ENCODE results near the gene CTSA.
"Not testable (repeated sequence)": the region's sequence is repeated elsewhere in the genome, so short reads cannot be mapped to it uniquely, and the experiment has no call there.

The CTSA gene

GRCh38 chr20:45874104-45874481 is 17.0 kb upstream of the CTSA start:
- not testable (repeated sequence) for H3K9me3 Mint-ChIP-seq; ATAC-seq (replicated peaks; ENCODE audit: extremely low read depth, poor library complexity, severe bottlenecking); DNase-seq (ENCODE audit: low spot score in 2 of 2); H3K27me3 Mint-ChIP-seq; H3K27ac Mint-ChIP-seq (ENCODE audit: low read depth); H3K36me3 Mint-ChIP-seq (ENCODE audit: insufficient read depth); H3K4me3 Mint-ChIP-seq; H3K4me1 Mint-ChIP-seq

DNA sequence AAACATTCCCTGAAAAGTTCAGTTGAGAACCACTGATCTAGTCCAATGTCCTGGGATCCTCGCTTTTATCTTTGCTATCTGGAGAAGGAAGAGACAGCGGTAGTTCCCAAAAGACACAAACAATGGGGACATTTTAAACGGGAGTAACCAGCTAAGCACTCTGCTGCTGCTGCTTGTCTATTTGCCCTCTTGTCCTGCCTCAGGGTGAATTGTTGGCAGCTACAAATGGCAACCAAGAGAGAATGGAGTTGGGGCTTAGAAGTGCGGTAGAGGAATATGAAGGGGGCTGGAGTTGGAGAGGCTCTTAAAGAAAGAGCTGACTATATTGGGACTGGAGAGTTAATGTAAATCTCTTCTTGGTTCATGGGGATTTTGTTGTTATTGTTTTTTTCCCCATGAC is 16.6 kb upstream of the CTSA start:
- H3K27ac Mint-ChIP-seq (ENCODE audit: low read depth): no peak overlapping the region
- no peaks in the 10 kb centered on the region for H3K27me3 Mint-ChIP-seq
- DNase-seq (ENCODE audit: low spot score in 2 of 2) (no peak), ATAC-seq (replicated peaks; ENCODE audit: extremely low read depth, poor library complexity, severe bottlenecking) (no peak)
- peaks cover 2% of the 10 kb centered on the region for H3K36me3 Mint-ChIP-seq (ENCODE audit: insufficient read depth)
- H3K4me1 Mint-ChIP-seq: no peaks in the 10 kb centered on the region
- no peaks in the 10 kb centered on the region for H3K9me3 Mint-ChIP-seq
- no peak overlapping the region for H3K4me3 Mint-ChIP-seq

DNA sequence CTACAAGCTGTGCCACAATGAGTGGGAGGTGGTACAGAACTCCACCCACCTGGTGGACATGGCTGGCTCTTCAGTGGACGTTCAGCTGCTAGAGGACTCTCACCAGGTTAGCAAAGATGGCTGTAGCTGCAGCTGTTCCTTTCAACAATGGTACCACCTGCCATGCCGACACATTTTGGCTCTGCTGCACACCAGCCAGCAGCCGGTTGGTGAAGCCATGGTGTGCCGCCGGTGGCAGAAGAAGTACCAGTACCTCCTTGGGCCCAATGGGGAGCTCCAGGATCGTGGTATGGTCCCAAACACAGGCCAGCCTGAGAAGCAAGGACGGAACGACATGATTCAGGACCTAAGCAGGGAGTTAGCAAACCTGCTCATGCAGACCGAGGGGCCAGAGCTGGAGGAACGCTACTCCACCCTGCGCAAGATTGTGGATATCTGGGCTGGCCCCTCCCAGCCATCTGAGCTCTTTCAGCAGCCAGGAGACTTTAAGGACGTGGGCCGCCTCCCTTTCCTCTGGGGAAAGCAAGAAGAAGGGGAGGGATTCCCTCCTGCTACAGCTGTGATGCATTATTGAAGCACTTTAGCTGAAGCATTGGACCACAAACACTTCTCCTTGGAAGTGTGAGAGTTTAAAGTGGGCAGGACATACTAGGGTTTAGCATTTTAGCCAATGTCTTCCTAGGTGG is 12.9 kb upstream of the CTSA start:
- H3K27me3 Mint-ChIP-seq: no peaks in the 10 kb centered on the region
- ATAC-seq (replicated peaks; ENCODE audit: extremely low read depth, poor library complexity, severe bottlenecking): no peak
- no peak overlapping the region for H3K27ac Mint-ChIP-seq (ENCODE audit: low read depth)

GRCh38 chr20:45880988-45881788 is 9.9 kb upstream of the CTSA start, which contains the start of gene ZSWIM1:
ZSWIM1 (plus strand) TSS chr20:45881227; CDS start chr20:45882593, 1,366 bp downstream.
- DNase-seq (ENCODE audit: low spot score in 2 of 2) (peak; percentile 99), ATAC-seq (replicated peaks; ENCODE audit: extremely low read depth, poor library complexity, severe bottlenecking) (peak; percentile 99)
- H3K9me3 Mint-ChIP-seq: no peaks in the 10 kb centered on the region
- H3K4me1 Mint-ChIP-seq: peaks cover 26% of the 10 kb centered on the region
- no peaks in the 10 kb centered on the region for H3K27me3 Mint-ChIP-seq
- H3K27ac Mint-ChIP-seq (ENCODE audit: low read depth): peak within 1 kb of the TSS; percentile 90
- H3K4me3 Mint-ChIP-seq: peak within 1 kb of the TSS; percentile 76
- peaks cover 13% of the 10 kb centered on the region for H3K36me3 Mint-ChIP-seq (ENCODE audit: insufficient read depth)

More for the DNA sequence above, 12.9 kb upstream of the CTSA start:
- peaks cover 25% of the 10 kb centered on the region for H3K4me1 Mint-ChIP-seq
- H3K36me3 Mint-ChIP-seq (ENCODE audit: insufficient read depth): peaks cover 12% of the 10 kb centered on the region
- H3K4me3 Mint-ChIP-seq: no peak overlapping the region
- no peaks in the 10 kb centered on the region for H3K9me3 Mint-ChIP-seq
- DNase-seq (ENCODE audit: low spot score in 2 of 2): no peak

GRCh38 chr20:45882469-45883099 is 8.6 kb upstream of the CTSA start:
- H3K9me3 Mint-ChIP-seq: no peaks in the 10 kb centered on the region
- H3K27me3 Mint-ChIP-seq: no peaks in the 10 kb centered on the region
- peaks cover 10% of the 10 kb centered on the region for H3K36me3 Mint-ChIP-seq (ENCODE audit: insufficient read depth)
- peak overlapping the region; percentile 57 for H3K4me3 Mint-ChIP-seq
- peaks cover 26% of the 10 kb centered on the region for H3K4me1 Mint-ChIP-seq
- no peak for ATAC-seq (replicated peaks; ENCODE audit: extremely low read depth, poor library complexity, severe bottlenecking)
- no peak for DNase-seq (ENCODE audit: low spot score in 2 of 2)
- peak overlapping the region; percentile 90 for H3K27ac Mint-ChIP-seq (ENCODE audit: low read depth)

- peaks cover 12% of the 10 kb centered on the region for H3K36me3 Mint-ChIP-seq (ENCODE audit: insufficient read depth)
Measured at GRCh38 chr20:45883100-45883469, 8.1 kb upstream of the CTSA start.

GRCh38 chr20:45886590-45887345 is 4.4 kb upstream of the CTSA start:
- no peak overlapping the region for H3K4me3 Mint-ChIP-seq
- peaks cover 15% of the 10 kb centered on the region for H3K4me1 Mint-ChIP-seq
- no peak for DNase-seq (ENCODE audit: low spot score in 2 of 2)
- no peak for ATAC-seq (replicated peaks; ENCODE audit: extremely low read depth, poor library complexity, severe bottlenecking)
- peaks cover 13% of the 10 kb centered on the region for H3K36me3 Mint-ChIP-seq (ENCODE audit: insufficient read depth)
- H3K27ac Mint-ChIP-seq (ENCODE audit: low read depth): no peak overlapping the region
- H3K9me3 Mint-ChIP-seq: no peaks in the 10 kb centered on the region
- H3K27me3 Mint-ChIP-seq: no peaks in the 10 kb centered on the region

More at GRCh38 chr20:45883100-45883469, 8.1 kb upstream of the CTSA start:
- Mint-ChIP-seq H3K27me3 (no peaks in the 10 kb centered on the region), H3K4me3 (no peak overlapping the region), H3K27ac (ENCODE audit: low read depth) (peak overlapping the region; percentile 90), H3K9me3 (no peaks in the 10 kb centered on the region), H3K4me1 (peaks cover 26% of the 10 kb centered on the region)
- ATAC-seq (replicated peaks; ENCODE audit: extremely low read depth, poor library complexity, severe bottlenecking): no peak
- no peak for DNase-seq (ENCODE audit: low spot score in 2 of 2)

DNA sequence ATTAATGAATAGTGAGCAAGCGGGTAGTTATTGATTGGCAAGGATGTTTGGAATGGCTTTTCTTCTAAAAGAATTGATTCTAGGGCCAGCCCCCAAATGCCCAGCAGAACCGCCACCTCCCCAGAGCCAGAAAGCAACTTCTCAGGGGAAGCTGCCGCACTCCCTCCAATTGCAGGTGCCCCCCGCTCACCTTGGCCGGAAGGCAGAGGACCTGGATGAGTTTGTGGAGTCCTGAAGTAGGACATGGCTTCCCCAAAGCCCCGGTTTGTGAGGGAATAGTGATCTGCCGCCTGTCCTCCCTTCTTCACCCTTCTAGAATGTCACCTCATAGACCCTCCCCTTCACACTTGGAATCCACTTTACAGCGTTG is 3.8 kb upstream of the CTSA start, which contains the start of gene SPATA25:
SPATA25 (minus strand) TSS at position 277 of the 370 bp plus-strand sequence; CDS start at position 245, 32 bp downstream.
- Mint-ChIP-seq H3K27me3 (no peaks in the 10 kb centered on the region), H3K27ac (ENCODE audit: low read depth) (peak within 1 kb of the TSS; percentile 68), H3K36me3 (ENCODE audit: insufficient read depth) (peaks cover 13% of the 10 kb centered on the region), H3K9me3 (no peaks in the 10 kb centered on the region), H3K4me1 (peaks cover 15% of the 10 kb centered on the region), H3K4me3 (no peak within 1 kb of the TSS)
- DNase-seq (ENCODE audit: low spot score in 2 of 2): no peak
- ATAC-seq (replicated peaks; ENCODE audit: extremely low read depth, poor library complexity, severe bottlenecking): no peak

DNA sequence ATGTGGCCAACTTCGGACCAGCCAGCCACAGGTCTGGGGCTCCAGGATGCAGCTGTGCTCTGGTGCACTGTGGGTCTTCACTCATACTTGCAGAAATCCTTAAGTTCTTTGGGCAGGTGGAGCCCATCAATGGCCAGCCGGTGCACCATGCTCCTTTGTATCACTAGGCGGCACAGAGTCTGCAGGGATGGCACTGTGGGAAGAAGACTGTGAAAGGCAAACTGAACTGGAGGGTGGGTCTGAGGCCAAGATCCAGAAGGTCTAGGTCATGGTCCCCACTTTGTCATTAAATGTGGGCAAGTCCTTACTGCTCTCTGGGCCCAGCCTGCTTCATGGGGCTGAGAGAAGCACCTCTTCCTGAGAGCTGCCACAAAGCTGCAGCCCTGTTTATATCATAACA is 2.5 kb upstream of the CTSA start:
- Mint-ChIP-seq H3K4me3 (no peak overlapping the region), H3K27ac (ENCODE audit: low read depth) (peak overlapping the region; percentile 68), H3K9me3 (no peaks in the 10 kb centered on the region), H3K27me3 (no peaks in the 10 kb centered on the region), H3K4me1 (peaks cover 15% of the 10 kb centered on the region), H3K36me3 (ENCODE audit: insufficient read depth) (peaks cover 14% of the 10 kb centered on the region)
- no peak for ATAC-seq (replicated peaks; ENCODE audit: extremely low read depth, poor library complexity, severe bottlenecking)
- DNase-seq (ENCODE audit: low spot score in 2 of 2): no peak

DNA sequence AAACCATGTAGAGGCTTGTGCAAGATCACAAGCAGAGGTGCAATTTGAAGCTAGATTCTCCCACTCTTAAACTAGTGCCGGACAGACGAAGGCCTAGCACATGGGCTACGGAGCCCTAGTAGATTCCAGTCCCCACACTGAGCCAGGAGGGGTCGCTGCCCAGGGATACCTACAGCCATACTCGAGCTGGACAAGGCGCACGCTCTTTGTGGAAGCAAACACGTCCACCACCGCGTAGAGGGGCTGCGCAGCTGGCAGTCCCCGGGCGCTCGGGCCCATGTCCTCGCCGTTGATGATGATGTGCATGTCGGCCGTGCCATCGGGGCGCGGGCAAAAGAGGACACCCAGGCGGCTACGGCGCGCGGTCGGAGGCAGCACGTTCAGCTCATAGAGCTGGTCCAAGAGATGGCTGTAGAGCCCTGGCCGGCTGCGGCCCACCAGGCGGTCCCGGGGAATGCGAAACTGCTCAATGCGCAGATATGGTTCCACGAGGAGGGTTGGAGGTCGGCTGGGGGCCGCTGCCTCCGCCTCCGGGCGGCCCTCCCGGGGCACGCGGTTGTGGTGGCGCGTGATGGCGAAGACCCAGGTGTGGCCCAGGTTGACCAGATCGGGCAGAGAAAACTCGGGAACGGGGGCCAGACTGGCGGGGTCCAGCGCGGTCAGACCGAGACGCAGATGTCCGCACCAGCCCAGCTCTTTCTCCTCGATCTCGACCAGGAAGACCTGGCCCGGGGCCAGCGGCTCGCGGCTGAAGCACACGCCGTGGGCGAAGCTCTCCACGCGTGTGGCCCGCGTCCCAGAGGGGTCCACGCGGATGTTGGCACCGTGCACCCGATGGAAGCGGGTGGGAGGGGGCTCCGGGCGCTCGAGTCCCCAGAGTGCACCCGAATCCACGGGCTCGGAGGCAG is 804 bp upstream of the CTSA start:
- ATAC-seq (replicated peaks; ENCODE audit: extremely low read depth, poor library complexity, severe bottlenecking) (no peak), DNase-seq (ENCODE audit: low spot score in 2 of 2) (no peak)
- H3K27me3 Mint-ChIP-seq: no peaks in the 10 kb centered on the region
- H3K4me1 Mint-ChIP-seq: peaks cover 19% of the 10 kb centered on the region
- H3K27ac Mint-ChIP-seq (ENCODE audit: low read depth): peak overlapping the region; percentile 91
- H3K9me3 Mint-ChIP-seq: no peaks in the 10 kb centered on the region
- peaks cover 17% of the 10 kb centered on the region for H3K36me3 Mint-ChIP-seq (ENCODE audit: insufficient read depth)
- peak overlapping the region; percentile 92 for H3K4me3 Mint-ChIP-seq

DNA sequence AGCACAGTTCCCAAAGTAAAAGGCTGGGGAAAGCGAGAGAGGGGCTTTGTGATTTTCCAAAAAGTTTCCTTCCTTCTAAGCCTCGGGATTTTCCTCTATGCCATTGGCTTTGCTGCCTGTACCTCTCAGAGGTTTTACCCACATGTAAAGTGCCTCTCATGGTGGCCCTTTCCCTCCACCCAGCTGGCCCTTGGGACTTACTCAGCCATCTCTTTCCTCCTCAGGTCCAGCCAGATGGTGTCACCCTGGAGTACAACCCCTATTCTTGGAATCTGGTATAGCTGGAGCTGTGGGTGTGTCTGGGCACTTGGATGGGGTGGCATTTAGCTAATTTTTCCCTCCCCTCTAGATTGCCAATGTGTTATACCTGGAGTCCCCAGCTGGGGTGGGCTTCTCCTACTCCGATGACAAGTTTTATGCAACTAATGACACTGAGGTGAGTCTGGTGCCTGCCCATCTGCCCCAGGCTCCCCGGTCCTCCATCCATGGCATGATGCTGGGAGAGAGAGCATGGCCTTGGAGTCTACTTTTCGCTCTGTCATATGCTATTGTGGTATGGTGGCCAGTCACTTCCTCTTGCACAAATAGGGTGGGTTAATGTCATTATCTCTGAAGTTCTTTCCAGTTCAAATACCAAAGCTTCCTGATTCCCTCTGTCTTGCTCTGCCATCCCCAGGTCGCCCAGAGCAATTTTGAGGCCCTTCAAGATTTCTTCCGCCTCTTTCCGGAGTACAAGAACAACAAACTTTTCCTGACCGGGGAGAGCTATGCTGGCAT is 1.1 kb downstream of the CTSA start:
- ATAC-seq (replicated peaks; ENCODE audit: extremely low read depth, poor library complexity, severe bottlenecking) (no peak), DNase-seq (ENCODE audit: low spot score in 2 of 2) (no peak)
- Mint-ChIP-seq H3K36me3 (ENCODE audit: insufficient read depth) (peaks cover 26% of the 10 kb centered on the region), H3K27ac (ENCODE audit: low read depth) (peak overlapping the region; percentile 91), H3K9me3 (no peaks in the 10 kb centered on the region), H3K4me1 (peaks cover 19% of the 10 kb centered on the region), H3K27me3 (no peaks in the 10 kb centered on the region), H3K4me3 (peak overlapping the region; percentile 92)

Measured in central memory CD8-positive, alpha-beta T cell (primary cell).